Suprapubic skin (tissue), 4 donors: ENCODE data around the gene HLA-DOB.

ENCODE experiments used
- CTCF ChIP-seq, 2 donors: fragments of 200-600 bp in 1 of 2; fragments of 450-650 bp in 1 of 2; sonication (generic) in 1 of 2; IDR thresholded peaks; one replicate each; pipeline ENCODE4 v1.5.1; 2016 to 2019; ENCODE audit warnings: antibody characterized with exemption in 2 of 2, mild to moderate bottlenecking in 1 of 2, moderate library complexity in 1 of 2
- POLR2A ChIP-seq, 2 donors: fragments of 450-650 bp; IDR thresholded peaks; one replicate each; pipeline ENCODE4 v1.6.1; 2017; ENCODE audit warnings: antibody characterized with exemption in 2 of 2, mild to moderate bottlenecking in 2 of 2, moderate library complexity in 2 of 2
- POLR2AphosphoS5 ChIP-seq, 3 donors: sonication (generic); formaldehyde crosslinking; IDR thresholded peaks; one replicate each; pipeline ENCODE4 v1.6.1; 2017; ENCODE audit warnings: antibody characterized with exemption in 3 of 3

DNA sequence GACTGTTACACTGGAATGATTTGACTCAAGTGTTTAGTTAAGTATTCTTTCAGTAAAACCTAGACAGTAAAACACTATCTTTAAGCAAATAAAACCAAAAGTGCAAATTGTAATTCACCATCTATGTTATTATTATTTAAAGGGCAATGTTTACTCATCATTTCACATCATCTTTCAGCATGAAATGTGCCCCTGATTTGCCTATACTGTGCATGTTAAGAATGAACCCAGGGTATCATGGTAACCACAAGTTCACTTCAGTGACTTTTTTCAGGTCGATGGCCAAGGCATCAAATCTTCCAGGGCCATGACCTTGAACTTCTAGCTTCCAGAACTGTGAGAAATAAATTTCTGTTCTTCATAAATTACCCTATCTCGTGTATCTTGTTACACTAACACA, 2.1 kb upstream of the HLA-DOB start:
- TF ChIP-seq POLR2A (IDR thresholded peaks at IDR 0.05), result no peak
- no peak for TF ChIP-seq CTCF (IDR thresholded peaks at IDR 0.05)
- no peak for TF ChIP-seq POLR2AphosphoS5 (IDR thresholded peaks at IDR 0.05)
